Measurements from ENCODE around the gene TAF3.
A peak's percentile ranks its signal among the peaks of the same experiment; 100 is the strongest.

TAF3 gene

DNA sequence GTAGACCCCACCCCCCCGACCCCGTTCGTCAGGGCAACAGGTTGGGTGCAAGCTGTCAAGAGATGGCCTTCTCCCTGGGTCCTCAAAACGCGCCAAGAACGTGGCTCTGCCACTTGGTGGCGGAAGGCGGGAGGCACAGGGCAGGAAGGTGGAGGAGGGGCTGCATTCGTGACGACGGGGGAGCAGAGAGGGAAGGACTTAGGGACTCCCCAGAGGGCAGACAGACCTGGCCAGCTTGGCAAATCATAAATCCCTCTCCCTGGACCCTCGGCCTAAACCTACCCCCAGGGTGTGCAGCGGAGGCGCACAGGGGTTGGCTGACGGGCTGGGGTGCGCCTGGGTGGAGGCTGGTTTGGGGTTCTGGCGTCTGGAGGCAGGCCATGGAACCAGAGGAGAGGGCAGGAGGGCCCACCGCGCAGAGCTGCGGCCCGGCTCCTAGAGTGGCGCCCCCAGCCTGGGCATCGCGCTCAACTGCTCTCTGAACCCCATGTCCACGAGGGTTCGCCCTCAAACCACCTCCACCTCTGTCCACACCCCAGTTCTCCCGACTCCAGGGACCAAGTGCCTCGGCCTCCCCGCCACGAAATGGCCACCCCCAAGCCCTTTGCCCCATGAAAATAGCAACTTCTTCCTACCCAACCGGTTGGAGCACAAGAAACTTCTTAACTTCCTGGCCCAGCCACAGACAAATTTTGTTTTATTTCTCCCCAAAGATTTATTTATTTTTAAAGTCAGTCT is 225.4 kb downstream of the TAF3 start:
- Histone ChIP-seq H3K4me1 (peaks cover 29% of the 10 kb centered on the region), H3K4me3 (no peak overlapping the region), H3K9me3 (no peaks in the 10 kb centered on the region), H3K27me3 (ENCODE audit: low read depth) (peaks cover 16% of the 10 kb centered on the region), H3K36me3 (replicated peaks) (no peaks in the 10 kb centered on the region)
- in situ Hi-C loops (cut with MboI; ENCODE audit: low sequenced_read_pairs): no loop called here
- DNase-seq (ENCODE audit: low spot score in 2 of 2): no peak

- Histone ChIP-seq H3K27me3 (ENCODE audit: low read depth) (peaks cover 10% of the 10 kb centered on the region), H3K4me1 (peaks cover 28% of the 10 kb centered on the region)
- in situ Hi-C loops (cut with MboI; ENCODE audit: low sequenced_read_pairs): no loop called here
Observed at GRCh38 chr10:8044331-8044907, 226.1 kb downstream of the TAF3 start.

GRCh38 chr10:8044908-8045725 is 226.8 kb downstream of the TAF3 start:
- DNase-seq (ENCODE audit: low spot score in 2 of 2): peak in 1 of 2 experiments; percentile 69
- Histone ChIP-seq H3K4me1 (peaks cover 21% of the 10 kb centered on the region), H3K4me3 (peak overlapping the region; percentile 37), H3K36me3 (replicated peaks) (no peaks in the 10 kb centered on the region), H3K27me3 (ENCODE audit: low read depth) (0 out of 2 replicates have a peak, but pooled peaks cover 5% of the 10 kb centered on the region), H3K9me3 (no peaks in the 10 kb centered on the region)
- in situ Hi-C loops (cut with MboI; ENCODE audit: low sequenced_read_pairs): no loop called here

More at GRCh38 chr10:8044331-8044907, 226.1 kb downstream of the TAF3 start:
- Histone ChIP-seq H3K4me3 (no peak overlapping the region), H3K9me3 (no peaks in the 10 kb centered on the region), H3K36me3 (replicated peaks) (no peaks in the 10 kb centered on the region)
- DNase-seq (ENCODE audit: low spot score in 2 of 2): no peak

DNA sequence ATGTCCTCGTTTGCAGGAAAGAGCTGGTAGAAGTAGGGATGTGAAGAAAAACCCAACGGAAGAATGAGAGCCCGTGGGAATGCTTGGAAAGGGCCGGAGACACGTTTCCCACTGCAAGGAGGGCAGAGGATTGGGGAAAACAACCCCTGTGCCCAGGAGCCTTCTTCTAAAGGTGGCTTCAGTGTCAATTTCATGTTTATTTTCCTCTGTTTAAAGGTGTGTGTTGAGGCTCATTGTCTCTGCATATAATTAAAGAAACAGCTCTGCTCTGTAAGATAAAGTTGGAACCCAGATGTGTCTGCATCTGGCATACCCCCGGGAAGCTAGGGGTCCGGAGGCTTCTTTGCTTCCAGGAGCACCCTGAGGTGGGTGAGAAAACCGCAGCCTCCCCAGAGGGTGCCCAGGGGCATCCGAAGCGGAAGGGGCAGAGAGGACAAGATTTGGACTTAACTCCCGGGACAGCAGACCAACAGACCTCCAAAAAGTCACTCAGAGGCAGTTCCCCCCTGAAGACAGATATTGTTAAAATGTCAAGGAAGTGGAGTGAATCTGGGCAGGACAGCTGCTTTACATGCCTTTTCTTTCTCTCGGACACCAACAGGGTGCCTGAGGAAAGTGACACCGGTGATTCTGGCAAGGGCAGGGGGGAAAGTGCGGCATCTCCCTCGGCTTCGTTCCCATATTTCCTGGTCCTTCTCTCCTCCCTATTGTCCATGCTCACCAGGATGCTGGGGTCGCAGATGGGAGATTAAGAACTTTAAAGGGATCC is 227.6 kb downstream of the TAF3 start:
- H3K36me3 ChIP-seq (replicated peaks): no peaks in the 10 kb centered on the region
- peaks cover 21% of the 10 kb centered on the region for H3K4me1 ChIP-seq
- H3K4me3 ChIP-seq: peak overlapping the region; percentile 37
- H3K9me3 ChIP-seq: no peaks in the 10 kb centered on the region
- no peak for DNase-seq (ENCODE audit: low spot score in 2 of 2)
- in situ Hi-C loops (cut with MboI; ENCODE audit: low sequenced_read_pairs): no loop called here
- no peaks in the 10 kb centered on the region for H3K27me3 ChIP-seq (ENCODE audit: low read depth)

- in situ Hi-C loops (cut with MboI; ENCODE audit: low sequenced_read_pairs): no loop called here
Observed at GRCh38 chr10:8047452-8048280, 229.4 kb downstream of the TAF3 start.

DNA sequence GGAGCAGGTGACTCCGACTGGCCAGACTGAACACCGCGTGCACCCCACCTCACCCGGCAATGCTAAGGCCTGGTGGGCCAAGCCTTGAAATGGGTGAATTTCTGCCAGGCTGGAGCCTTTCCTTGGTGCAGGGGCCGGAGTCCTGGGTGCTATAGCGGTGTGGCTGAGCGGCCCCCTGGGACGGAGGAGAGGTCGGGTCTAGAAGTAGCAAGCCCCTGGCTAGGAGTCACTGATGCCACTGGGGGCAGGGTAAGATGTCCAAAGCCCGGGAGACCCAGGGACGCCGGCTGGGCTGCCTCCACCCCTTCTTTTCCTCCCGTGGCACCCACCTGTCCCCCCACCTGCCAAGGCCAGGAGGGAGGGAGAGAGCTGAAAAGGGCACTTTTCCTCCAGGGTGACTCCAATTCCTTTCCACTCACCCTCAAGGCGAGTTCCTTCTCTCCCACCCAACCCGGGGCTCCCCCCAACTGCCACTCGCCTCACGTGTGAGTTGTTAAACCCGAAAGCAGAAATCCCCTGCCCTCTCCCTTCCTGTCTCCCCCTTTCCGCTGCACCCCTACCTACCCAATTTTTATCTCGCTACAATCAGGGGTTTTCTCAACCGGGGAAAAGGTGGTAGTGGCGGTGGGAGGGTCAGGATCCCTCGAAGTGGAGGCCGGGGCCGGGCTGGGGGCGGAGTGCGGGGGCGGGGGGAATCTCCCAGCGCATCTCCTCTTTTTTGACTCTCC is 230.1 kb downstream of the TAF3 start:
- in situ Hi-C loops (cut with MboI; ENCODE audit: low sequenced_read_pairs): no loop called here
- H3K27me3 ChIP-seq (ENCODE audit: low read depth): no peaks in the 10 kb centered on the region
- H3K36me3 ChIP-seq (replicated peaks): no peaks in the 10 kb centered on the region
- H3K9me3 ChIP-seq: no peaks in the 10 kb centered on the region
- peaks cover 25% of the 10 kb centered on the region for H3K4me1 ChIP-seq
- DNase-seq (ENCODE audit: low spot score in 2 of 2): peak in 1 of 2 experiments; percentile 36
- no peak overlapping the region for H3K4me3 ChIP-seq

More at GRCh38 chr10:8047452-8048280, 229.4 kb downstream of the TAF3 start:
- Histone ChIP-seq H3K4me3 (no peak overlapping the region), H3K4me1 (peaks cover 21% of the 10 kb centered on the region), H3K36me3 (replicated peaks) (no peaks in the 10 kb centered on the region), H3K27me3 (ENCODE audit: low read depth) (no peaks in the 10 kb centered on the region), H3K9me3 (no peaks in the 10 kb centered on the region)
- DNase-seq (ENCODE audit: low spot score in 2 of 2): peak; percentile 29 to 39

GRCh38 chr10:8049045-8049864 is 230.9 kb downstream of the TAF3 start:
- Histone ChIP-seq H3K36me3 (replicated peaks) (no peaks in the 10 kb centered on the region), H3K9me3 (no peaks in the 10 kb centered on the region), H3K4me3 (peak overlapping the region; percentile 32), H3K4me1 (peaks cover 25% of the 10 kb centered on the region), H3K27me3 (ENCODE audit: low read depth) (no peaks in the 10 kb centered on the region)
- DNase-seq (ENCODE audit: low spot score in 2 of 2): peak; percentile 17 to 62
- in situ Hi-C loops (cut with MboI; ENCODE audit: low sequenced_read_pairs): no loop called here

- Histone ChIP-seq H3K4me3 (peak overlapping the region; percentile 32), H3K36me3 (replicated peaks) (no peaks in the 10 kb centered on the region), H3K9me3 (no peaks in the 10 kb centered on the region), H3K27me3 (ENCODE audit: low read depth) (no peaks in the 10 kb centered on the region), H3K4me1 (peaks cover 22% of the 10 kb centered on the region)
- in situ Hi-C loops (cut with MboI; ENCODE audit: low sequenced_read_pairs): no loop called here
- no peak for DNase-seq (ENCODE audit: low spot score in 2 of 2)
Observed at GRCh38 chr10:8049865-8050555, 231.7 kb downstream of the TAF3 start.

DNA sequence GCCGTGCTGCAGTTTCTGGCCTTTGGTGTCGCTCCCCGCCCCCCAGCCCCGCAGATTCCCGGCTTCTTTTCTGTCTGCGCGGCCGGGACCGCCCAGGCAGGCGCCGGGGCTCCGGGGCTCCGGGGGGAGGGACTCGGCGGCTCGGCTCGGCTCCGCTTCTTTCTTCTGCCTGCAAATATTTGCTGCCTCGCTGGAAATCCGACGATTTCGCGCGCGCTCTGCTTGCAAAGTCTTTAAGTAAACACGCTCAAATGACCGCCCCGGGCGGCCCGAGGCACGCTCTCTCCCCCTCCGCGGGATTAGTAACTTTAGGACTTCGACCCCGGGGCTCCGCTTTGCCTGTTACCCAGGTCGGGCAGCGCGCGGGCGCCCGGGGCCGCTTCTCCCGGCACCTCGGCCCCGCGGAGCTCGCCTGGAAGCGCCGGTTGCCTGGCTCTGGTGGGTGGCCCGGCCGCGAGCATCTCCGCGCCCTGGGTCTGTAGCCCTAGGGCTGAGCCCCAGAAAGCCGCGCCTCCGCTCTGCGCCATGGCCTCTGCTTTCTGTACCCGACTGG is 232.3 kb downstream of the TAF3 start:
- Histone ChIP-seq H3K4me1 (peaks cover 22% of the 10 kb centered on the region), H3K36me3 (replicated peaks) (no peaks in the 10 kb centered on the region), H3K9me3 (no peaks in the 10 kb centered on the region), H3K27me3 (ENCODE audit: low read depth) (no peaks in the 10 kb centered on the region), H3K4me3 (peak overlapping the region; percentile 32)
- in situ Hi-C loops (cut with MboI; ENCODE audit: low sequenced_read_pairs): no loop called here
- peak; percentile 37 to 79 for DNase-seq (ENCODE audit: low spot score in 2 of 2)

DNA sequence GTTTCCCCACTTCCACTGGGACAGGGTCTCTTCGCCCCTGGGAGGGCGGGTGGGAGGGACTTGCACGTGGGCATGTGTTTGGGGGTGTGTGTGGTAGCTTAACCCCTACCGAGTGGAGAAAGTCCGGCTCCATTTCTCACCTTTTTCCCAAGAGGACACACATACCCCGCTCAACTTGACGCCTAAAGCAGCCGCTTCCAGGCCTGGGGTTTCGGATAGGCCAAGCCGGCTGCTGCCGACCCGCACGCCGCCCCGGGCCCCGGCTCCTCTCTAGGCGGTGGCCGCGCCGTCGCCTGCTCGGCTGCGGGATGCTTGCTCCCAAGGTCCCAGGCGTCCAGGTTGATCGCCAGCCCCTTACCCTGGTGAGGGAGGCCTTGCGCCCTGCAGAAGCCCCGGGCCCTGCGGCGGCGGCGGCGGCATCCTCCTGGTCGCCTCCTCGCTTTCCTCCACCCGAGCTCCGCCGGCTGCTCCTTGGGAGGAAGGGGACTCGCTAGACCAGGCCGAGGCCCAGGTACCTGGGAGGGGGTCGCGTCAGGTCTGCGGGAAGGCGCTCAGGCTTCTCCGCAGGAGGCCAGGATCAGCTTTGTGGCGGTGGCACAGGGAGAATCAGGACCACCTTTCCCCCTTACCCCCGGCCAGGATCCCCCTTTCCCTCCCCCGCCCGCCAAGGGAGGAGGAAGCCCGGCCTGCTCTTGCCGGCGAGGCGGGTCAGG is 233.0 kb downstream of the TAF3 start:
- H3K4me3 ChIP-seq: no peak overlapping the region
- no peaks in the 10 kb centered on the region for H3K36me3 ChIP-seq (replicated peaks)
- no peaks in the 10 kb centered on the region for H3K27me3 ChIP-seq (ENCODE audit: low read depth)
- DNase-seq (ENCODE audit: low spot score in 2 of 2): no peak
- peaks cover 22% of the 10 kb centered on the region for H3K4me1 ChIP-seq
- in situ Hi-C loops (cut with MboI; ENCODE audit: low sequenced_read_pairs): no loop called here
- no peaks in the 10 kb centered on the region for H3K9me3 ChIP-seq

All from HAP-1 (cell line).